Measurements from ENCODE around the gene CPA1.
"Not testable (repeated sequence)": the region's sequence is repeated elsewhere in the genome, so short reads cannot be mapped to it uniquely, and the experiment has no call there.

CPA1 gene

GRCh38 chr7:130371046-130371445 is 9.2 kb upstream of the CPA1 start:
- Histone ChIP-seq H3K36me3 (replicated peaks; ENCODE audit: low read depth, low read length) (no peaks in the 10 kb centered on the region), H3K27ac (ENCODE audit: low read length) (no peak overlapping the region), H3K9me3 (ENCODE audit: insufficient read depth, low read length) (0 out of 2 replicates have a peak, but pooled peaks cover under 1% of the 10 kb centered on the region), H3K4me3 (ENCODE audit: low read length) (no peak overlapping the region), H3K4me1 (ENCODE audit: low read length) (no peaks in the 10 kb centered on the region), H3K27me3 (ENCODE audit: low read depth, low read length) (no peaks in the 10 kb centered on the region), H3K9ac (ENCODE audit: low read length) (no peak overlapping the region), H2AFZ (ENCODE audit: low read depth, low read length) (no peak overlapping the region), H3K4me2 (ENCODE audit: low read length) (no peak overlapping the region), H3K79me2 (ENCODE audit: low read length) (no peaks in the 10 kb centered on the region), H4K20me1 (ENCODE audit: insufficient read depth, low read length) (no peaks in the 10 kb centered on the region)
- no peak for TF ChIP-seq EZH2phosphoT487 (IDR thresholded peaks at IDR 0.05; ENCODE audit: low read depth)
- no peak for TF ChIP-seq CTCF (IDR thresholded peaks at IDR 0.05; ENCODE audit: low read depth, low read length)

GRCh38 chr7:130372402-130373165 is 7.7 kb upstream of the CPA1 start:
- Histone ChIP-seq H3K4me2 (ENCODE audit: low read length) (no peak overlapping the region), H2AFZ (ENCODE audit: low read depth, low read length) (no peak overlapping the region), H3K36me3 (replicated peaks; ENCODE audit: low read depth, low read length) (no peaks in the 10 kb centered on the region), H3K27me3 (ENCODE audit: low read depth, low read length) (no peaks in the 10 kb centered on the region), H3K79me2 (ENCODE audit: low read length) (no peaks in the 10 kb centered on the region), H3K9ac (ENCODE audit: low read length) (no peak overlapping the region), H3K4me3 (ENCODE audit: low read length) (no peak overlapping the region), H4K20me1 (ENCODE audit: insufficient read depth, low read length) (no peaks in the 10 kb centered on the region), H3K9me3 (ENCODE audit: insufficient read depth, low read length) (0 out of 2 replicates have a peak, but pooled peaks cover 3% of the 10 kb centered on the region), H3K4me1 (ENCODE audit: low read length) (no peaks in the 10 kb centered on the region), H3K27ac (ENCODE audit: low read length) (no peak overlapping the region)
- TF ChIP-seq EZH2phosphoT487 (IDR thresholded peaks at IDR 0.05; ENCODE audit: low read depth) (no peak), CTCF (IDR thresholded peaks at IDR 0.05; ENCODE audit: low read depth, low read length) (no peak)

GRCh38 chr7:130374507-130374906 is 5.8 kb upstream of the CPA1 start:
- TF ChIP-seq EZH2phosphoT487 (IDR thresholded peaks at IDR 0.05; ENCODE audit: low read depth): no peak
- no peak for TF ChIP-seq CTCF (IDR thresholded peaks at IDR 0.05; ENCODE audit: low read depth, low read length)
- Histone ChIP-seq H3K9ac (ENCODE audit: low read length) (no peak overlapping the region), H3K4me1 (ENCODE audit: low read length) (no peaks in the 10 kb centered on the region), H3K36me3 (replicated peaks; ENCODE audit: low read depth, low read length) (no peaks in the 10 kb centered on the region), H3K79me2 (ENCODE audit: low read length) (no peaks in the 10 kb centered on the region), H3K27ac (ENCODE audit: low read length) (no peak overlapping the region), H4K20me1 (ENCODE audit: insufficient read depth, low read length) (no peaks in the 10 kb centered on the region), H3K27me3 (ENCODE audit: low read depth, low read length) (no peaks in the 10 kb centered on the region), H3K4me2 (ENCODE audit: low read length) (no peak overlapping the region), H2AFZ (ENCODE audit: low read depth, low read length) (no peak overlapping the region), H3K9me3 (ENCODE audit: insufficient read depth, low read length) (0 out of 2 replicates have a peak, but pooled peaks cover 3% of the 10 kb centered on the region), H3K4me3 (ENCODE audit: low read length) (no peak overlapping the region)

GRCh38 chr7:130376461-130376860 is 3.8 kb upstream of the CPA1 start:
- not testable (repeated sequence) for H3K4me3 ChIP-seq (ENCODE audit: low read length); H4K20me1 ChIP-seq (ENCODE audit: insufficient read depth, low read length); H3K79me2 ChIP-seq (ENCODE audit: low read length); H3K27me3 ChIP-seq (ENCODE audit: low read depth, low read length); H3K36me3 ChIP-seq (replicated peaks; ENCODE audit: low read depth, low read length); H3K4me1 ChIP-seq (ENCODE audit: low read length); H2AFZ ChIP-seq (ENCODE audit: low read depth, low read length); H3K27ac ChIP-seq (ENCODE audit: low read length); H3K4me2 ChIP-seq (ENCODE audit: low read length); H3K9ac ChIP-seq (ENCODE audit: low read length); H3K9me3 ChIP-seq (ENCODE audit: insufficient read depth, low read length)

Measured in OCI-LY3 (cell line).